Immature natural killer cell (primary cell): Measurements from ENCODE around the gene ZNF423. TPM values are rescaled to one million over a fixed set of nuclear protein-coding genes. Genes with fewer than 3 reads are reported as not detected.
"Not testable (repeated sequence)": the region's sequence is repeated elsewhere in the genome, so short reads cannot be mapped to it uniquely, and the experiment has no call there.

Source experiments
- DNase-seq, 3 donors: peaks; one replicate each; pipeline ENCODE4 v3.0.0; 2022; ENCODE audit warnings: mixed read lengths in 1 of 3
- H3K27ac Mint-ChIP-seq, 6 donors: one replicate each; pipeline ENCODE4 v1.8.0; 2020; ENCODE audit warnings: mixed read lengths in 6 of 6, mild to moderate bottlenecking in 5 of 6, inconsistent platforms in 4 of 6, moderate library complexity in 3 of 6
- H3K27me3 Mint-ChIP-seq, 3 donors: one replicate each; pipeline ENCODE4 v1.8.0; 2020 to 2021; ENCODE audit warnings: low read depth in 3 of 3, mild to moderate bottlenecking in 3 of 3, mixed read lengths in 3 of 3, moderate library complexity in 3 of 3, inconsistent platforms in 1 of 3
- H3K36me3 Mint-ChIP-seq, 3 donors: one replicate each; pipeline ENCODE4 v1.8.0; 2020; ENCODE audit warnings: mixed read lengths in 3 of 3, inconsistent platforms in 2 of 3, mild to moderate bottlenecking in 2 of 3
- H3K4me1 Mint-ChIP-seq, 2 donors: one replicate each; pipeline ENCODE4 v1.8.0; 2020; ENCODE audit warnings: inconsistent platforms in 2 of 2, mild to moderate bottlenecking in 2 of 2, mixed read lengths in 2 of 2, moderate library complexity in 1 of 2
- H3K4me3 Mint-ChIP-seq, 5 donors: one replicate each; pipeline ENCODE4 v1.8.0; 2020; ENCODE audit warnings: mild to moderate bottlenecking in 5 of 5, mixed read lengths in 5 of 5, inconsistent platforms in 3 of 5, moderate library complexity in 3 of 5
- H3K9me3 Mint-ChIP-seq, 6 donors: one replicate each; pipeline ENCODE4 v1.8.0; 2020; ENCODE audit warnings: mild to moderate bottlenecking in 6 of 6, mixed read lengths in 6 of 6, inconsistent platforms in 4 of 6, moderate library complexity in 3 of 6
- polyA plus RNA-seq, 3 donors: library from polyadenylated mRNA; unstranded; fragments of 300-500 nt; fragmentation: Illumina TruSeq; gene quantifications; one replicate each; pipeline ENCODE4 v1.2.3, GENCODE V29; 2021

The ZNF423 gene
- polyA plus RNA-seq, 3 donors from 2014 or later: not detected

DNA sequence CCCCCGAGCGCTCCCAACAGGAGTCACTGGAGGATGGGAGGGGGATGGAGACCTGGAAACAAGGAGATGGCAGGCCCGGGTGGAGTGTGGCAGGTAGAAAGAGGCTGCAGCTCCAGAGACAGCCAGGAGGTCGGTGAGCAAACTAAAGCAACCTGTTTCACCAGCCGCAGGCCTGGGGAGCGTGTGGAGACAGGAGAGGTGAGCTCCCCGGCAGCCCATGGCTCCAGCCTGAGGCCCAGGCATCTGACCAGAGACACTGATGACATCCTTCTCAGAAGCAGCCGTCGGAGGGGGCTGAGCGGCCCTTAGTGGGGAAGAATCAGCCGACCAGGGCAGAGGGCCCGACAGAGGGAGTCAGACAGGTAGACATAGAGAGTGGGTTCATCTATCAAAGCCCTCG is 165.1 kb downstream of the ZNF423 start:
- Mint-ChIP-seq H3K27me3 (peaks cover 2 to 11% (median 3%) of the 10 kb centered on the region in 3 donors), H3K36me3 (no peaks in the 10 kb centered on the region), H3K4me3 (no peak overlapping the region), H3K4me1 (no peaks in the 10 kb centered on the region), H3K27ac (no peak overlapping the region), H3K9me3 (no peaks in the 10 kb centered on the region)
- no peak for DNase-seq

GRCh38 chr16:49688036-49688697 is 167.7 kb downstream of the ZNF423 start:
- H3K27ac Mint-ChIP-seq: no peak overlapping the region
- H3K36me3 Mint-ChIP-seq: no peaks in the 10 kb centered on the region
- no peak for DNase-seq
- no peaks in the 10 kb centered on the region for H3K9me3 Mint-ChIP-seq
- H3K27me3 Mint-ChIP-seq: peaks cover 2 to 13% (median 4%) of the 10 kb centered on the region in 3 donors
- no peaks in the 10 kb centered on the region for H3K4me1 Mint-ChIP-seq
- no peak overlapping the region for H3K4me3 Mint-ChIP-seq

DNA sequence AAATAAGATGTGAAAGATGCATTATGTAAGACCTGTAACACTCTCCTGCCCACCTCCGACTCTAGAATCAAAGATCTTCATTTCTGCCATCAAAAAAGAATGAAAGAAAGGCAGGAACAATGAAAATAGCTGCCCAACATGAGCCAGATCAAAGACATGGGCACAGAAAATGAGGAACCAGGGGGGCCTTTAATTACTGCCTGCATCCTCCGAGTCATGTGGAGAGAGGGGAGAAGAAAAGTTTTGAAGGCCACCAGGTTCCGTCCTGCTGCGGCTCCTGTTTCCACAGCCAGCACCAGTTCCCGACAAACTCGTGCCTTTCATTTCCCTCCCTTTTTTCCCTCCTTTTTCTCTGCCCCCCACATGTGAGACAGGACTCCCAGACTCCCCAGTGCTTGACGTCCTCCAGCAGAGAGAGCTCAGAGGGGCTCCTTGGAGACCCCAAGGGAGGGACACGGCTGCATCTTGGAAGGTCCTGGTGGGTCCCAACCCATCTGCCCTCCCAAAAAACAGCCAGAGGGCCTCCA is 168.4 kb downstream of the ZNF423 start:
- H3K27me3 Mint-ChIP-seq: peaks cover 2 to 13% (median 4%) of the 10 kb centered on the region in 3 donors
- no peak for DNase-seq
- no peak overlapping the region for H3K27ac Mint-ChIP-seq
- no peaks in the 10 kb centered on the region for H3K36me3 Mint-ChIP-seq
- H3K9me3 Mint-ChIP-seq: no peaks in the 10 kb centered on the region
- no peak overlapping the region for H3K4me3 Mint-ChIP-seq
- no peaks in the 10 kb centered on the region for H3K4me1 Mint-ChIP-seq

DNA sequence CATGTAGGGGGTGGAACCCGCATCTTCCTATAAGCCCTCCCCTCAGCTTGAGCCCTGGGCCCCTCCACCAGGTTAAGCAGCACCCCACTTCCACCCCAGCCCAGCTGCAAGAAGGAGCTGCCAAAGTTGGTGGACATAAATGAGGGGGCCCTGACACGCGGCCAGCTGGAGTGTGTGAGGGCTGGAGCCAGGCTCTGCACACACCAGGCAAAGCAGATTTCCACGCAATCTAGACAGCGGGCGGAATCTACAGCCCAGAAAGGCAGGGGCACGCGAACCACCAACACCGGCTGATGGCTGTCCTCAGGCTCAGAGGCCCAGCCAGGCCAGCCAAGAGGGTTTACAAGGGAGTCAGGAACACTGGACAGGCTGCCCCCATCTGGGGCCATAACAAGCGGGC is 171.2 kb downstream of the ZNF423 start:
- no peak overlapping the region for H3K27ac Mint-ChIP-seq
- no peak overlapping the region for H3K4me3 Mint-ChIP-seq
- H3K27me3 Mint-ChIP-seq: peaks cover 4 to 13% (median 8%) of the 10 kb centered on the region in 3 donors

DNA sequence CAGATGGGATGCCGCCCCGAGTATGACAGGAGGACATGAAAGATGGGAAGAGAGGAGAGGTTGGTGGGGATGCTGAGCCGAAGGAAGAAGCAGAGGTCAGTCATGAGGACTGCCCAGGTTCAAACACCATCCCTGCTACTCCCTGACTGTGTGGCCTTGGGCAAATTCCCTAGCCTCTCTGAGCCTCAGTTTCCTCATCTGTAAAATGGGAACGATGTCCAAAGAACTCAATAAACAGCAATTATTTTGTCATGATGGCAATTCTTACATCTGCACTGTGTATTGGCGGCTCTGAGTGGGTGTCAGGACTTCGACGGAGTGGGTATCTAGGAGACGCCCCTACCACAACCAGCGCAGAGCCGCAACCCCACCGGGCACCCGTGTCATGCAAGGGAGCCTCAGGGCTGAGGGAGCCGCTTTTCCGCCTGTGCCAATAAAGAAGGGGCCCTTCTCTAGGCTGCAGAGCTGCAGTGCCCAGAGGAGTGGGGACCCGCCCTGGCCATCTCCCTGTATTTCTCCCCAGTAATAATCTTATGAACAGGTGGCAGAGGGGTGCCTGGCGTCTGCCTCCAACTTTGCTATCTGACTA is 173.2 kb downstream of the ZNF423 start:
- Mint-ChIP-seq H3K9me3 (no peaks in the 10 kb centered on the region), H3K27ac (no peak overlapping the region), H3K4me1 (no peaks in the 10 kb centered on the region), H3K36me3 (no peaks in the 10 kb centered on the region), H3K4me3 (no peak overlapping the region), H3K27me3 (peaks cover 2 to 10% (median 7%) of the 10 kb centered on the region in 3 donors)
- DNase-seq: no peak

More for the DNA sequence above, 171.2 kb downstream of the ZNF423 start:
- H3K9me3 Mint-ChIP-seq: no peaks in the 10 kb centered on the region
- H3K4me1 Mint-ChIP-seq: no peaks in the 10 kb centered on the region
- H3K36me3 Mint-ChIP-seq: no peaks in the 10 kb centered on the region
- no peak for DNase-seq

DNA sequence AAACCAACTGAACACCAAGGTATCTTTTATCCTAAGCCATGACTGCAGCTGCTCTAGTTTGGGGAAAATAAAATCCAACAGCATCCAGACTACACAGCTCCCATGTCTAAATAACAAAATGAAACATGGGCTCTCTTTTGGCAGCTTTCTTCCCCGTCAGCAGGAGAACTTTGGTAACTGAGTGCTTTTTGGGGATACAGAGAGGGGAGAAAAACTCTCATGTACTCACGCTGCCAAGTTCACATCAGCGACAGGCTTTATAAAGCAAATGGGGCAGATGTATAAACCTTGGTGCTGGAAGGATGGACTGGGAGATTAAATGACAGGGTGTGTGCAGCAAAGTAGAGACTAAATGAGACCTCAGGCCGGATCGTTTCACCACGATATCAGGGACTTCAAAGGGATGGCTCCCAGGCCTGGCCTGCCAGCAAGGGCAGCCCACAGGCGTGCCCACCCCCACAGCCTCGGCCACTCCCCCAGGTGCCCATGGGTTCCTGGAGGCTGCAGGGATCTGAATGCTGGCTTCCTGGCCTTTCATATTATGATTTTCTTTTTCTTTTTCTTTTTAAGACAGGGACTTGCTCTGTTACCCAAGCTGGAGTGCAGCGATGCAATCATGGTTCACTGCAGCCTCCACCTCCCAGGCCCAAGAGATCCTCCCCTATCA is 174.6 kb downstream of the ZNF423 start:
- Mint-ChIP-seq H3K4me3 (no peak overlapping the region), H3K27ac (no peak overlapping the region), H3K9me3 (no peaks in the 10 kb centered on the region), H3K36me3 (no peaks in the 10 kb centered on the region), H3K27me3 (peaks cover 2 to 7% (median 6%) of the 10 kb centered on the region in 3 donors), H3K4me1 (no peaks in the 10 kb centered on the region)
- DNase-seq: no peak

DNA sequence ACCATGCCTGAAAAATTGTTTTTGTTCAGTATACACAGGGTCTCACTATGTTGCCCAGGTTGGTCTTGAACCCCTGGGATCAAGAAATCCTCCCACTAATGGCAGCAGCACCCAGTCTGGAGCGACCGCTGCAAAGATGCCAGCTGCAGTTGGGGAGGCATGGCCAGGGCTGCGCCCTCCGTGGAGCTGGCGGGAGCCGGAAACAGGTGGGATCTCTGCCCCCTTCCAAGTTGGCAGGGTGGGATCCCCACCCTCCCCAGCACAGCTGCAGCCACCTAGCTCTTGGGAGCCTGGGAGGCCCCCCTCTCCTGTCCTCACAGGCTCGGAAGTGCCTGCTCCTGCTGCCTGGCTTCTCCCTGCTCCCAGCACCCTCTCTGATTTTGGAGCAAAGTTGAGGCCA is 176.8 kb downstream of the ZNF423 start:
- no peak for DNase-seq
- no peaks in the 10 kb centered on the region for H3K4me1 Mint-ChIP-seq
- H3K4me3 Mint-ChIP-seq: no peak overlapping the region
- H3K36me3 Mint-ChIP-seq: no peaks in the 10 kb centered on the region
- H3K9me3 Mint-ChIP-seq: no peaks in the 10 kb centered on the region
- no peak overlapping the region for H3K27ac Mint-ChIP-seq
- H3K27me3 Mint-ChIP-seq: peaks cover under 1 to 11% (median 1%) of the 10 kb centered on the region in 3 donors

- H3K36me3 Mint-ChIP-seq, H3K4me3 Mint-ChIP-seq, H3K4me1 Mint-ChIP-seq, H3K27ac Mint-ChIP-seq, DNase-seq, H3K9me3 Mint-ChIP-seq: not testable (repeated sequence)
- peaks cover 0 to 14% (median 2%) of the 10 kb centered on the region in 3 donors for H3K27me3 Mint-ChIP-seq
These were observed 178.3 kb downstream of the ZNF423 start for GRCh38 chr16:49677661-49678060.

GRCh38 chr16:49675413-49675812 is 180.5 kb downstream of the ZNF423 start:
- H3K4me1 Mint-ChIP-seq: no peaks in the 10 kb centered on the region
- no peak overlapping the region for H3K4me3 Mint-ChIP-seq
- DNase-seq: no peak
- H3K9me3 Mint-ChIP-seq: no peaks in the 10 kb centered on the region
- H3K36me3 Mint-ChIP-seq: no peaks in the 10 kb centered on the region
- H3K27me3 Mint-ChIP-seq: peaks cover 0 to 8% (median 2%) of the 10 kb centered on the region in 3 donors
- H3K27ac Mint-ChIP-seq: no peak overlapping the region

- no peak overlapping the region for H3K4me3 Mint-ChIP-seq
- no peaks in the 10 kb centered on the region for H3K9me3 Mint-ChIP-seq
- H3K4me1 Mint-ChIP-seq: no peaks in the 10 kb centered on the region
- H3K27ac Mint-ChIP-seq: no peak overlapping the region
- peaks cover 0 to 8% (median 2%) of the 10 kb centered on the region in 3 donors for H3K27me3 Mint-ChIP-seq
- DNase-seq: no peak
- H3K36me3 Mint-ChIP-seq: no peaks in the 10 kb centered on the region
These were observed 180.9 kb downstream of the ZNF423 start for GRCh38 chr16:49674990-49675389.

- H3K4me1 Mint-ChIP-seq: no peaks in the 10 kb centered on the region
- H3K27ac Mint-ChIP-seq: no peak overlapping the region
- no peaks in the 10 kb centered on the region for H3K9me3 Mint-ChIP-seq
- no peak for DNase-seq
- H3K4me3 Mint-ChIP-seq: no peak overlapping the region
- peaks cover 0 to 8% (median 2%) of the 10 kb centered on the region in 3 donors for H3K27me3 Mint-ChIP-seq
- H3K36me3 Mint-ChIP-seq: no peaks in the 10 kb centered on the region
These were observed 181.5 kb downstream of the ZNF423 start for GRCh38 chr16:49674351-49674851.

GRCh38 chr16:49673442-49673841 is 182.5 kb downstream of the ZNF423 start:
- DNase-seq: no peak
- H3K27me3 Mint-ChIP-seq: peaks cover 0 to 8% (median 2%) of the 10 kb centered on the region in 3 donors
- no peaks in the 10 kb centered on the region for H3K4me1 Mint-ChIP-seq
- H3K27ac Mint-ChIP-seq: no peak overlapping the region
- H3K4me3 Mint-ChIP-seq: no peak overlapping the region
- H3K36me3 Mint-ChIP-seq: no peaks in the 10 kb centered on the region
- no peaks in the 10 kb centered on the region for H3K9me3 Mint-ChIP-seq

DNA sequence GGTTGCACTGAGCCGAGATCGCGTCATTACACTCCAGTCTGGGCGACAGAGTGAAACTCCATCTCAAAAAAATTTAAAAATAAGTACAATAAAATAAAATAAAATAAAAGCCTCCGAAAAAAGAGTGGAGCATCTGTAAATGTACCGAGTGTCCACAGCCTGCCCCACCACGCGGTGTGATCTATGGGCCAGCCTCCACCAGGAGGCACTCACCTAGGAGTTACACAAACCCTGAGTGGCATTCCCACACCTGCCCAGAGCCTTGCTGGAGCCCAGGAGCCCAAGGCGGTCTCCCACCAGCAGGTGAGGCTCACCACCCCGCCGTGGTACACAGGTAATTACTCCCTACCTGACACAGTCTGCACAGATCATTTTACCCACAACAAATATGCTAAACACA is 183.2 kb downstream of the ZNF423 start:
- H3K4me1 Mint-ChIP-seq: no peaks in the 10 kb centered on the region
- no peaks in the 10 kb centered on the region for H3K36me3 Mint-ChIP-seq
- no peak for DNase-seq
- no peaks in the 10 kb centered on the region for H3K9me3 Mint-ChIP-seq
- H3K4me3 Mint-ChIP-seq: no peak overlapping the region
- peaks cover 0 to 8% (median 2%) of the 10 kb centered on the region in 3 donors for H3K27me3 Mint-ChIP-seq
- H3K27ac Mint-ChIP-seq: no peak overlapping the region

DNA sequence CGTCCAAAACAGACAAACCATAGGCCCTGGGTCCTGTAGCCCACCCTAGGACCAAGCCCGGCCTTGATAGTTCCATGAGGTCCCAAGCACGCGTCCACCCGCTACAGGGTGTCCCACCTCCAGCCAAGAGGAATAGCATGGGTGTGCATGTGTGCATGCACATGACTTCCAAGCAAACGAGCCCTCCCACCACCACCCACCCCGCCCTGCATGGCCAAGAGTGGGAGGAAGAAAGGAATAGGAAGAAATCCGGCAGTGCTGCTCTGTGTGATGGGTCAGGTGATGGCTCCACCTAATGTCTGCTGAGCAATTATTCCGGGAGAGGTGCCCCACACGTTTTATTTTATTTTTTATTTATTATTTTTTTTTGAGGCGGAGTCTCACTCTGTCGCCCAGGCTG is 184.6 kb downstream of the ZNF423 start:
- DNase-seq: no peak
- H3K9me3 Mint-ChIP-seq: no peaks in the 10 kb centered on the region
- H3K36me3 Mint-ChIP-seq: no peaks in the 10 kb centered on the region
- H3K27me3 Mint-ChIP-seq: peaks cover 0 to 7% (median 2%) of the 10 kb centered on the region in 3 donors
- no peaks in the 10 kb centered on the region for H3K4me1 Mint-ChIP-seq
- H3K27ac Mint-ChIP-seq: no peak overlapping the region
- no peak overlapping the region for H3K4me3 Mint-ChIP-seq
